Midbrain (tissue), 1 donor: ENCODE data around the gene CLEC10A.
"Not testable (repeated sequence)": the region's sequence is repeated elsewhere in the genome, so short reads cannot be mapped to it uniquely, and the experiment has no call there.

Experiments used
- DNase-seq: peaks from one replicate; lab custom pipeline; 2025; lab: John Stamatoyannopoulos, UW

CLEC10A gene

DNA sequence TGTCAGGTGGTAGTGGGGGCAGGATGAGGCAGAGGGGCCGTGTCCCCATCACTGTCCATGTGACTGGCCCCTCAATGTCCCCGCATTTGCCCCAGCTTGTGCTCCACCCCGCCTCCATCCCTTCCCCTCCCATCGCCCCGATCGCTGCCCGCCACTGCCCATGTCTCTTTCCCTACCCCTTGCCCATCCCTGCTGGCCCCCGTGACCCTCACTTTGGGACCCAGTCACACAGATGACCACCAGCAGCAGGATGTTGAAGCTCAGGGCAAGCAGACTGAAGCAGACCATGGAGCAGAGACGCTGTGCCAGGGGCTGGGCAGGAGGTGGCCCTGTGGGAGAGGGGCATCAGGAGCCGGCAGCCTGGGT is 28.5 kb upstream of the CLEC10A start:
- no peak for DNase-seq

DNA sequence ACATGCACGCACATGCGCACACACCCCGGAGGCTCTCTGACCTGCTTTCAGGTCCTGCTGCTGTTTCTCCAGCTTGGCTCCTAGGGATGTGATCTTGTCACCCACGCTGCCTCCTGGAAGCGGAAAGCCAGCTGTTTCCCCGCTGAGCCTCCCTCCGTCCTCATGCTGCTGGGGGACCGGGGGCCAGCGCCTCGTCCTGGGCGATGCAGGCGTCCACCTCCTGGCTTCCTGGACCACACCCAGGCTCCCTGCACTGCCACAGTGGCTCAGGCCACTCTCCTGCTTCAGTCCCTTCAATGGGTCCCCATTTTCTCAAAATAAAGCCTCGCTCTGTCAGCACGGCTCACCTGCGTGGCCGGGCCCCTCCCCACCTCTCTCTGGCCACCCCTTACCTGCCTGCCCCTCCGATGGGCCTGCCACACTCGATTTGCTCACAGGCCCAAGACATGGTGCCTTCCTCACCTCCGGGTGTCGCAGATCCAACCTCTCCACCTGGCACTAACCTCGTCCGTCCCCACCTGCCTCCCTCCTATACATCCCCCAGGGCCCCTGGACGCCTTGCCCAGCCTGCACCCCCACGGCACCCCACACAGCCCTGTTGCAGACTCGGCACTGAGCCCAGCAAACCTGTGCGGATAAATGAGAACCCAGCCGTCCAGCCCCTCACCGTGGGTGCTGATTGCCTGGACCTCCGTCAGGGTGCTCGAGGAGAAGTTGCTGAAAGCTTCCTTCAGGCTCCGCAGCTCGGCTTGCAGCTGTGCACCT is 27.9 kb upstream of the CLEC10A start:
- DNase-seq = no peak

DNA sequence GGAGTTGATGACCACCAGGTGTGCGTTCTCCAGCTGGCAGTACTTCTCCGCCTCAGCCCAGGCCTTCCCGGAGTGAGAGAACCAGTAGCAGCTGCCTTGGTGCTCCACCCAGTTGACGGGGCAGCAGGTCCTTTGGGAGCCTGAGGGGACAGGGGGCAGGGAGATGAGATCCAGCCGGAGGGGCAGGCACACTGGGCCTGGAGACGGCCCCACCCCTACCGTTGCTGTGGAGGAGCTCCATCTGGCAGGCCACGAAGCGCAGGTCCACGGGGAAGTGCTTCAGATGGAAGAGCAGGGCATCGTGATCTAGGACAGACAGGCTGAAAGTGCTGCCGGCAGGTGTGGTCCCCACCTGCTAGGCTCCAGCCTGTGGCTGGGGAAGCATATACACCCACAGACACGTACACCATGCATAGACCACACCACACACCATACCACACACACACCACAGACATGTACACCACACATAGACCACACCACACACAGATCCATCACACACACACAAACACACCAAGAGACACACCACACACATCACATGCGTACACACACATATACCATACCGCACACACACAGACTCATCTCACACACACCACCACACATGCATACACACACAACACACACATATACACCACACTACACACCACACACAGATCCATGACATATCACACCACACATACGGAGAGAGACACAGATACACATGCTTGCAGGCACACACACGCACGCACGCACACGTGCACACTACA is 27.1 kb upstream of the CLEC10A start:
- no peak for DNase-seq

DNA sequence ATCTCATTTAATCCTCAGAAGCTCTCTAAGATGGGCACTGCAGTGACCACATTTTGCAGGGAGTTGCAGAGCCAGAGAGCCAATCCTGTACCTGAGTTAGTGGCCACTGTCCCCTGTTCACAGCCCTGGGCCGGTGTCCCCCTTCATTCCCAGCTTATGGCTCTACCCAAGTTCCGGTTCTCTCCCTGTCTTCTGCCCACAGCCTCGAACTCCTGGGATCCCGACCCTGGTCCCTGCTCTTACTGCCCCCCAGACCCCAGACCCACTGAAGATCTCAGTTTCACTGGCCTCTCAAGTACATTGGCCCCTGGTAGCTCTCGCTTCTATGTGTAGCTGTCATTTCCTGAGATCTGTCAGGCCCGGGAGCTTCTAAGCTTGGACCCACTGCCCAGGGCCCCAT is 22.4 kb upstream of the CLEC10A start:
- DNase-seq = no peak

DNA sequence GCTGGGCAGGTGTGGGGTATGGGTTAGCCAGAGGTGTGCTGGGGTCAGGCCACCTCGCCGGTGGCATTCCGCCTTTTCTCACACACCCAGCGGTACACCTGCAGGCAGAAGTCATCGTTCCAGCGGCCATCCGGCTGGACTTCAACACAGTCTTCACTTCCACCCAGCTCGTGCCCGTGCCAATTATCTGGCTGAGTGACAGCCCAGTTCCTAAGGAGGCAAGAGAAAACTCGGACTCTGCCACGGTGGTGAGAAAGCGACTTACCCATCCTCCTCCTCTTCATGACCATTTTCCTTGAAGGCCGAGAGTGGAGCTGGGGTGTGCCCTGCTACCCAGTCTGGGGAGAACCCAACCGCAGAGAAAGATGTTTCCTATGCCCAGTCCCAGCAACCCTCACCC is 21.5 kb upstream of the CLEC10A start:
- no peak for DNase-seq

DNA sequence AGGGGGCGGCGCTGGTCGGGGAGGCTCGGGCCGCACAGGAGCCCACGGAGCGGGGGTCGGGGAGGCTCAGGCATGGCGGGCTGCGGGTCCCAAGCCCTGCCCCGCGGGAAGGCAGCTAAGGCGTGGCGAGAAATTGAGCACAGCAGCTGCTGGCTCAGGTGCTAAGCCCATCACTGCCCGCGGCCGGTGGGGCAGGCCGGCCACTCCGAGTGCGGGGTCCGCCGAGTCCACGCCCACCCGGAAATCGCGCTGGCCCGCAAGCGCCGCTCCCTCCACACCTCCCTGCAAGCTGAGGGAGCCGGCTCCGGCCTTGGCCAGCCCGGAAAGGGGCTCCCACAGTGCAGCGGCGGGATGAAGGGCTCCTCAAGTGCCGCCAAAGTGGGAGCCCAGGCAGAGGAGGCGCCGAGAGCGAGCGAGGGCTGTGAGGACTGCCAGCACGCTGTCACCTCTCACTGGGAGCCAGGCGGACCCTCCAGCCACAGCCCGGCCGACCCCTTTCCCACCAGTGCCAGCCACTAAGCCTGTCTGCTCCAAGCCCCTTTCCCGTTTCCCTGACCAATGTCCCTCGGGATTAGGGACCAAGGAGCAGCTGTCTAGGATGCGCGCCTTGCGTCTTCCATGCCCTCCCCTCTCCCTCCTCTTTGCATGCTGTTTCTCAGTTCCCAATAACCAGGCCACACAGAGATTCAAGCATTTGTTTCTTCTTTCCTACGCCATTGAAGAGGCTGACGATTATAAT is 20.8 kb upstream of the CLEC10A start:
- not testable (repeated sequence) for DNase-seq

DNA sequence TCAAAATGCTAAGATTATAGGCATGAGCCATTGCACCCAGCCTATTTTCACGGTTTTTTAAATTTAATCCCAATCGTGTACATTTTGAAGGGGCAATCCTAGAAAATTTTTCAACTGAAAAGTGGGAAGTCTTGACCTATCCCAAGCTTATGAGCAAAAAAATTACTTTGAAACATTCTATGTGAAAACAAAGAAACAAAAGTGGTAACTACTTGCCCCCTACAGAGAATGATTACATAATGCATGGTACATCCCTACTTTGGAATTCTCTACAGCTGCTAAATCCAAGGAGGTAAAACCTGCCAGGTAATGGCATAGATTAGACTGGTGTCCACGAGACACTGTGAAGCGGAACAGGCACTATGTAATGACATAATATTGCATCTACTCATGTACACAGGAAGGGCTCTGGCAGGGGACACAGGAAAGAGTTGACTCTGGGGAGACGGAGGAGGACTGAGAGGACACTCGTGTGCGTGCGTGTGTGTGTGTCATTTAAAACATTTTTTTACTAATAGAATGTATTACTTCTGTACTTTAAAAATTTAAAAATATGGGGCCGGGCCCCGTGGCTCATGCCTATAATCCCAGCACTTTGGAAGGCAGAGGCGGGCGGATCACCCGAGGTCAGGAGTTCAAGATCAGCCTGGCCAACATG is 18.9 kb upstream of the CLEC10A start:
- DNase-seq = no peak

DNA sequence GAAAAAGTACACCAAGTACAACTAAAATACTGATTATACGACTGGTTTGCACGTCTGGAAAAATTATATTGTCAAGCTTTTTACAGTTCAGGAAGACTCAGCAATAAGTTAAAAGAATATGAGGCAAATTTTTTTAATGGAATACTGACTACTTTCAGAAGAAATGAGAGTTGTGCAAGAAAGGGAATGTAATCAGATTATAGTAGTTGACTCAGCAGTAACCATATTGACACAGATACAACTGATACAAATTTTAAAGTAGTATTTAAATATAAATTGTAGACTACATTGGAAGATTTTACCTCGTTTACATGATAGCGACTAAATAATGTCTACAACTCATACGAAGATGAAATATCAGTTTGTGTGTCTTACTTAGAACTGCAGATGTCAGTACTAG is 17.9 kb upstream of the CLEC10A start:
- DNase-seq = no peak

DNA sequence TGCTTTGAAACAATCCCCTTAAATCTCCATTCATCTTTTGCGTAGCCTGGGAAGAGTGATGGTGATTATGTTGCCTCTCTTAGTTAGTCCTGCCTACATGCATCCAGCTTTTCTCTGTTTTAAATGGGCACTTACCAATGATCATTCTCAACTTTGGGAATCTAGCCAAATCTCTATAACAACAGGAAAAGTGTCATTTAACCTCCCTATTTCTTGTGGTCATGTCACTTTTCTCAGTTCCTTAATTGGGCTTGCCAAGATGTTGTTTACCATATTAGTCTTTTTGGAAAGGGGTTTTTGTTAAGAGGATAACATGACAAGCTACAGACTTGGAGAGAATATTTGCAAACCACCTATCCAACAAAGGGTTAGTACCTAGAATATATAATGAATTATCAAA is 15.6 kb upstream of the CLEC10A start:
- DNase-seq = no peak

DNA sequence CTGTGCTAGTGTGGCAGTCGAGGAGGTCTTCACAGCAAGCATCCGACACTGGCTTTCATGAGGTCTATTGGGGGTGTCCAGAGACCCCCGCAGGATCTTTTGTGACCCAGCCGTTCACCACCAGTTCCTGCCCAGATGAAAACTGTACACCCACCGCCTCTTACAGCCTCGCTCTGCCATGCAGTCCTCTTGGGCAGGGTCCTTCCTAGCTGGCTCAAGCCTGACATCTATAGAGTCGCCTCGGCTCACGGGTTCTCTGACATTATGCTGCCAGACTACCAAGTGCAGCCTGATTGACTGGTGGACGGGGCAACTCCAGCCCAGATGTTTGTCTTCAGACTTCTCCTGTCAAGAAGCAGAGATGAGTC is 14.6 kb upstream of the CLEC10A start:
- no peak for DNase-seq

DNA sequence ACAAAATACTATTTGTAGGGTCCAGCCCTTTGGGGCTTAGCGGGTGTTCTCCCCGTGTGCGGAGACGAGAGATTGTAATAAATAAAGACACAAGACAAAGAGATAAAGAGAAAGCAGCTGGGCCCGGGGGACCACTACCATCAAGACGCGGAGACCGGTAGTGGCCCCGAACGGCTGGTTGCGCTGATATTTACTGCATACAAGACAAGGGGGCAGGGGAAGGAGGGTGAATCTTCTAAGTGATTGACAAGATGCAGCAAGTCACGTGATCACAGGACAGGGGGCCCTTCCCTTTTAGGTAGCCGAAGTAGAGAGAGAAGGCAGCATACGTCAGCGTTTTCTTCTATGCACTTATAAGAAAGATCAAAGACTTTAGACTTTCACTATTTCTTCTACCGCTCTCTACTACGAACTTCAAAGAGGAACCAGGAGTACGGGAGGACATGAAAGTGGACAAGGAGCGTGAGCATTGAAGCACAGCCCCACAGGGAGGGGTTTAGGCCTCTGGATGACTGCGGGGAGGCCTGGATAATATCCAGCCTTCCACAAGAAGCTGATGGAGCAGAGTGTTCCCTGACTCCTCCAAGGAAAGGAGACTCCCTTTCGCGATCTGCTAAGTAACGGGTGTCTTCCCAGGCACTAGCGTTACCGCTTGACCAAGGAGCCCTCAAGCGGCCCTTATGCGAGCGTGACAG is 11.4 kb upstream of the CLEC10A start:
- DNase-seq = not testable (repeated sequence)

DNA sequence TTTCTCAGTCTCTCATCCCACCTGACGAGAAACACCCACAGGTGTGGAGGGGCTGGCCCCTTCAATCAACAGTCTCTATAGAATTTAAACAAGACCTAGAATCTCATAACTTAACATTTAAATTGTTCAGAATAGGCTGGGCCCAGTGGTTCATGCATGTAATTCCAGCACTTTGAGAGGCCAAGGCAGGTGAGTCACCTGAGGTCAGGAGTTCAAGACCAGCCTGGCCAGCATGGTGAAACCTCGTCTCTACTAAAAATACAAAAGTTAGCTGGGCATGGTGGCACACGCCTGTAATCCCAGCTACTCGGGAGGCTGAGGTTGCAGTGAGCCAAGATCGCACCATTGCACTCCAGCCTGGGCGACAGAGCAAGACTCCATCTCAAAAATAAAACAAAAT is 9.5 kb upstream of the CLEC10A start:
- not testable (repeated sequence) for DNase-seq

DNA sequence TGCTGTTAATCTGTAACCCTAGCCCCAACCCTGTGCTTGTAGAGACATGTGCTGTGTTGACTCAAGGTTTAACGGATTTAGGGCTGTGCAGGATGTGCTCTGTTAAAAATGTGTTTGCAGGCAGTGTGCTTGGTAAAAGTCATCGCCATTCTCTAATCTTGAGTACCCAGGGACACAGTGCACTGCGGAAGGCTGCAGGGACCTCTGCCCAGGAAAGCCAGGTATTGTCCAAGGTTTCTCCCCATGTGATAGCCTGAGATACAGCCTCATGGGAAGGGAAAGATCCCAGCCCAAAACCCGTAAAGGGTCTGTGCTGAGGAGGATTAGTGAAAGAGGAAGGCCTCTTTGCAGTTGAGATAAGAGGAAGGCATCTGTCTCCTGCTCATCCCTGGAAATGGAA is 8.4 kb upstream of the CLEC10A start:
- DNase-seq = not testable (repeated sequence)

DNA sequence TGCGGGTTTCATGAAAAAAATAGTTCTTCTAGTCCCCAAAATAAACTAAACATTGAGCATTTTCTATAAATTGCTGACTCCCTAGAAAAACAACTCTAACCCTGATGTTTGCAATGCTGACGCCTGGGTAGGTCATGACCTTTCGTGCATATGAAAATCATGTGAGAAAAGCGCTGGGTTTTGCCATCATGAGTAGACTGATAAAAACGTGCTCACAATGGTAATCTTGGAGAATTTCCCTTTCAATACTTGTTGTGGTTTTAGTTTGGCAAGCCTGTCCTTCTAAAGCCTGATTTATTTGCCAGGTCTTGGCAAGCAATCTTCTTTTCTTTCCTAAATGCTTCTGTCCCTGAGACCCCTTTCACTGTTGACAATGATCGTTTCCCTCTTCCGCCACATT is 4.0 kb upstream of the CLEC10A start:
- no peak for DNase-seq

DNA sequence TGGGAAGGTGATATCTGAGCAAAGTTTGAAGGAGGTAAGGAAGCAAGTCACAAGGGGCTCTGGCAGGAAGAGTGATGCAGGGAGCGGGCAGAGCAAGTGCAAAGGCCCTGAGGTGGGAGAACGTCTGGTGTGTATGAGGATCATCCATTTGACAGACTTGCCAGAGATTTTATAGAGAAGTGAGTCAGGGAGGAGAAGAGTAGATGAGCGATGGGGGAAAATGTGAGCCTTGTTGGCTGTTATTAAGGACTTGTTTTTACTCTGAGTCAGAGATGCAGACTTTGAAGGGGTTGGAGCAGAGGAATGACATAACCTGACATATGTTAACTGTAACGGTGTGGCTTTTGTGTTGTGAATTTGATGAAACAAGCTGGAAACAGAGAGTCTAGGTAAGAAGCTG is 3.5 kb upstream of the CLEC10A start:
- no peak for DNase-seq

DNA sequence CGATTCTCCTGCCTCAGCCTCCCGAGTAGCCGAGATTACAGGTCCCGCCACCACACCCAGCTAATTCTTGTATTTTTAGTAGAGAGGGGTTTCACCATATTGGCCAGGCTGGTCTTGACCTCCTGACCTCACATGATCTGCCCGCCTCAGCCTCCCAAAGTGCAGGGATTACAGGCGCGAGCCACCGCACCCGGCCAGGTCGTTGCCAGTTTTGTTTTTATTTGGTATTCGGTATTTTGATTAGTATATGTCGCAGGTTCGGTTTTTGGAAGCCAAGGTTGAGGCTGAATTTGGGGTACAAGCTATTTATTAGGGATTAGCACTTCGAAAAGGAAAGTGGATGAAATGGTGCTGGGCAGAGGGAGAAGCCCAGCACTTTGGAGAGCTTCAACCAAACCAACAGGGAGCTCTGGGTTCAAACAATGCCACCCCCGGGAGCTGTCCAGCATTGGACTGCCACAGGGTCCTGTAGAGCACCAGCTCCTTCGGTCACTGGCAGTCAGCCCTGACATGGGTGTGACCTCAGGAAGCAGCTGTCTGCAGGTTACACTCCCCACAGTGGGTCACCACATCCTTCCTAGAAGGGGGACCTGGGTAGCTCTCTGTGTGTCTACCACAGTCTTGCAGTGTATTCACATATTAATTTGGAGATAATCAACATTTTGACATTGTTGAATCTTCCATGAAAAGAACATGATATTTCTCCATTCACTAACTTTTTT is 1.5 kb upstream of the CLEC10A start:
- DNase-seq = no peak

DNA sequence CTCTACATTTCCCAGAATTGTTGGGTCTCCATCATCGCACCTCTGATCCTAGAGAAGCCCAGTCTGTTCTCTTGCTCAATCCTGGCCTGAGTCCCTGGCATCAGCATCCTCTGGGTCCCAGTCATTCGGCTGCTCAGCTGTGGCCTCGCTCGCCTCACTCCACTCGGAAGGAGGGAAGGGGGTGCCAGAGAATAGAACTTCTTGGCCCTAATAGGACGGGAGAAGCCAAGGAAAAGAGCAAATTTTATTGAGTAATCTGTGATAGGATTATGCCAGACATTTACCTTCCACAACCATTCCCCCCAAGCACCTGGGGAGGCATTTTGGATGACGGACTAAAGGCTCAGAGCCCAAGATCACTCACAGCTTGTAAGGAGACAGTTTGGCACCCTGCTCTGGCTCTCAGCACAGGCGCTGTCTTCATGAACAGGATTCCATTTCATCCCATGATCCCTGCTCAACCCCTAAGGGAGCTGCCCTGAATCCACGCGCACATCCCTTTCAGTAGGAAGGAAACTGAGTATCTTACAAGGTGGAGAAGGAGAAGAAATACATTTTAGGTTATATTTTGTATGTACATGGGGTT is 498 bp upstream of the CLEC10A start:
- DNase-seq = no peak

DNA sequence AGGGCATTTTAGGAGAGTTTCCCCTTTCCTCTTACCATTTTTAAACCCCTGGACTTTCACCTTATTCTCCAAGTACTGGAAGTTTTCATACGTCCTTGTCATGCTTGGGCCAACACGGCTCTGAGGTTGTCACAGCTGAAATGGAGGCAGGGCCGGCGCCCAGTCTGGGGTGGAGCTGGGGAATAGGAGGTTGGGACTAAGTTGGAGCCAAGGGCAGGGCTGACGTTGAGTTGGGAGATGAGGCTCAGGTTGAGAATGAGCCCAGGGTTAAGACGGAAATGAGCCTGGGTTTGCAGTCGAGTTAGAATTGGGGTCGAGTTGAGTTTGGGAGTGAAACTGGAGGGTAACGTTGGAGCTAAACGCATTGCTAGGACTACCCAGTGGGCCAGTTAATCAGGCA is 1.3 kb downstream of the CLEC10A start:
- DNase-seq = no peak

DNA sequence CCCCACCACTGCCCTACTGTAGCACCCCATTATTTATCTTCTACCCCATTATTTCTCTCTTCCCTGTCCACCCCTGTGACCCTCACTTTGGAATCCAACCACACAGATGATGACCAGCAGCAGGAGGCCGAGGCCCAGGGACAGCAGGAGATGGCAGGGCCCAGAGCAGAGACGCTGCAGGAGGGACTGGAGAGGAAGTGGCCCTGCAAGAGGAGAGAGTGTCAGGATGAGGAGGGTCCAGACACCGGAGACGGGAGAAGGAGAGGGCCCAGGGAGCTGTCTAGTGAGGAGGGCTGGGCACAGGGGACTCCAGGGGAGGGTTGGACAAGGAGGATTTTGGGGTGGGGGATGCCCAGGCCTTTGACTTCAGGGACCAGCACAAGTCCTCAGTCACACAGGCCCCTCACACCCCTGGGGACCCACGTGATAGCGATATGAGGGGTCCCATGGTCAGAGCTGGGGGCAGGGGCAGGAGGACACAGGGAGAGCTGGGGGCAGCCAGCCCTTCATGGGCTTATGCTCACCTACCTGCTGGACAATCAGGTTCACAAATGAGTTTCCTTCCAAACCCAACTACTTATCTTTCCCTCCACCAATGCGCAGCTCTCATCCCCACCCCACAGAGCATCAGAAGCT is 2.0 kb downstream of the CLEC10A start:
- no peak for DNase-seq

DNA sequence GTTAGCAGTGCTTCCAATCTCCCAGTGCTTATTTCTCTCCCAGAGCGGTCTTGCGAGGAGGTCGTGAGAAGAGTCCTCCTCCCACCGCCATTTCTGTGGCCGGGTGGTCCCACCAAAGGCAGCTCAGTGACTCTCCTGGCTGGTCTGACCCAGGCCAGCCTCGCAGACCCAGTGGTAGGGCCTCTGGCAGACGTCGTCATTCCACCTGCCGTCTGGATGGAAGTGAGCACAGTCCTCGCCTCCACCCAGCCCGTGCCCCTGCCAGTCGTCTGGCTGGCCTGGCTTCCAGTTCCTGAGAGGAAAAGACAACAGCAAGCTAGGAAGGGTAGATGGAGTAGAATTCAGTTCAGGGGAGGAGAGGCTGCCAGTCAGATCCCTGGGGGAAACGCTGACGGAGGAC is 5.1 kb downstream of the CLEC10A start:
- DNase-seq = no peak
